HepG2 (cell line): ENCODE data around the gene FAM161A. TPM values are rescaled to one million over a fixed set of nuclear protein-coding genes. Genes with fewer than 3 reads are reported as not detected.

Source experiments
- CBX1 ChIP-seq: IDR thresholded peaks from one replicate; pipeline ENCODE4 v1.6.1; 2016; ENCODE audit warnings: antibody characterized with exemption, low read depth
- EEA1 ChIP-seq: sonication (generic); formaldehyde crosslinking; IDR thresholded peaks from 2 replicates; pipeline ENCODE4 v1.5.1; 2020; ENCODE audit warnings: mild to moderate bottlenecking, missing genetic modification reagents, borderline replicate concordance
- HNRNPK ChIP-seq: fragments of 200-400 bp; formaldehyde crosslinking; IDR thresholded peaks from 2 replicates; pipeline ENCODE4 v1.6.1; 2018; ENCODE audit warnings: low read length, low read depth, moderate library complexity, mild to moderate bottlenecking; ENCODE audit not compliant: poor library complexity, severe bottlenecking
- MTF1 ChIP-seq: sonication (generic); formaldehyde crosslinking; IDR thresholded peaks from 2 replicates; pipeline ENCODE4 v1.5.0; 2020; ENCODE audit warnings: missing genetic modification reagents
- MYC ChIP-seq: sonication (generic); formaldehyde crosslinking; IDR thresholded peaks from 2 replicates; pipeline ENCODE4 v1.9.0; 2021; ENCODE audit warnings: missing genetic modification reagents, borderline replicate concordance
- PHB2 ChIP-seq: fragments of 450-650 bp; IDR thresholded peaks from 2 replicates; pipeline ENCODE4 v1.6.1; 2018; ENCODE audit not compliant: partially characterized antibody
- RFX1 ChIP-seq: fragments of 450-650 bp; IDR thresholded peaks from 2 replicates; pipeline ENCODE4 v1.6.1; 2017
- RORA ChIP-seq: sonication (generic); formaldehyde crosslinking; IDR thresholded peaks from 2 replicates; pipeline ENCODE4 v1.5.0; 2020; ENCODE audit warnings: mild to moderate bottlenecking, missing genetic modification reagents, moderate library complexity
- SOX13 ChIP-seq, 3 experiments: fragments of 450-650 bp in 1 of 3; sonication (generic) in 1 of 3; formaldehyde crosslinking in 1 of 3; IDR thresholded peaks in 2 of 3; conservative IDR thresholded peaks in 1 of 3; 2 replicates each; pipeline versions ENCODE4 v1.5.0 to v1.6.1; 2016 to 2020; ENCODE audit warnings: antibody characterized with exemption in 1 of 3, mild to moderate bottlenecking in 1 of 3, missing compliant biosample characterization in 1 of 3, missing genetic modification reagents in 1 of 3, moderate library complexity in 1 of 3
- STAG1 ChIP-seq: sonication (generic); formaldehyde crosslinking; IDR thresholded peaks from 2 replicates; pipeline ENCODE4 v1.4.0; 2020; ENCODE audit warnings: missing genetic modification reagents
- TBL1XR1 ChIP-seq: fragments of 150-350 bp; IDR thresholded peaks from 2 replicates; pipeline ENCODE4 v1.6.1; 2014; ENCODE audit warnings: borderline replicate concordance, low read length; ENCODE audit not compliant: partially characterized antibody
- ZMYM3 ChIP-seq: sonication (generic); formaldehyde crosslinking; IDR thresholded peaks from 2 replicates; pipeline ENCODE4 v1.5.1; 2020; ENCODE audit warnings: mild to moderate bottlenecking, missing genetic modification reagents
- ZNF136 ChIP-seq: sonication (generic); formaldehyde crosslinking; IDR thresholded peaks from 2 replicates; pipeline ENCODE4 v1.8.1; 2022; ENCODE audit warnings: low read depth, mild to moderate bottlenecking, moderate library complexity, missing genetic modification reagents
- ZNF331 ChIP-seq: sonication (generic); formaldehyde crosslinking; IDR thresholded peaks from 2 replicates; pipeline ENCODE4 v1.4.0; 2020; ENCODE audit warnings: missing genetic modification reagents
- ZNF367 ChIP-seq: sonication (generic); formaldehyde crosslinking; IDR thresholded peaks from 2 replicates; pipeline ENCODE4 v1.4.0; 2020; ENCODE audit warnings: missing genetic modification reagents, borderline replicate concordance
- ZNF562 ChIP-seq: sonication (generic); formaldehyde crosslinking; IDR thresholded peaks from 2 replicates; pipeline ENCODE4 v1.8.0; 2022; ENCODE audit warnings: missing genetic modification reagents, borderline replicate concordance
- ZNF674 ChIP-seq: sonication (generic); formaldehyde crosslinking; IDR thresholded peaks from 2 replicates; pipeline ENCODE4 v1.5.0; 2020; ENCODE audit warnings: low read depth, mild to moderate bottlenecking, missing genetic modification reagents
- polyA plus RNA-seq, 8 experiments: library from polyadenylated mRNA; depleted of rRNA in 3 of 8; stranded (reverse) in 7 of 8; unstranded in 1 of 8; fragments of >200 nt; fragmentation: Illumina TruSeq in 4 of 8; extraction: Trizol in 4 of 8; gene quantifications; 2 replicates each; pipeline versions ENCODE4 v1.2.1 to v1.2.3, GENCODE V29; 2011 to 2016; ENCODE audit warnings: low read depth in 4 of 8, missing spikeins in 1 of 8, mixed read lengths in 1 of 8; ENCODE audit not compliant: insufficient read depth in 1 of 8
- total RNA-seq, 5 experiments: library from RNA; depleted of rRNA; stranded (reverse); fragments of >200 nt; fragmentation: Illumina TruSeq; extraction: Trizol; gene quantifications; 2 replicates each; pipeline ENCODE4 v1.2.3, GENCODE V29; 2016; ENCODE audit warnings: low read depth in 1 of 5
- TF ChIP-seq, protein P1 (sequence below): sonication (generic); formaldehyde crosslinking; IDR thresholded peaks from 2 replicates; pipeline ENCODE4 v1.9.0; 2021; ENCODE audit warnings: mild to moderate bottlenecking, missing genetic modification reagents
- TF ChIP-seq, protein P2 (sequence below): sonication (generic); formaldehyde crosslinking; IDR thresholded peaks from 2 replicates; pipeline ENCODE4 v1.4.0; 2020; ENCODE audit warnings: low read depth, mild to moderate bottlenecking, missing genetic modification reagents
- TF ChIP-seq, protein P3 (sequence below): IDR thresholded peaks from 2 replicates; pipeline ENCODE4 v1.6.1; 2016; ENCODE audit warnings: low read depth, borderline replicate concordance

Gene FAM161A
- total and polyA plus RNA-seq, 2 of the 13 experiments (the other 11 are each of a cell fraction or from before 2014, with no cell fraction given), result 2.7 to 3.4 TPM

DNA sequence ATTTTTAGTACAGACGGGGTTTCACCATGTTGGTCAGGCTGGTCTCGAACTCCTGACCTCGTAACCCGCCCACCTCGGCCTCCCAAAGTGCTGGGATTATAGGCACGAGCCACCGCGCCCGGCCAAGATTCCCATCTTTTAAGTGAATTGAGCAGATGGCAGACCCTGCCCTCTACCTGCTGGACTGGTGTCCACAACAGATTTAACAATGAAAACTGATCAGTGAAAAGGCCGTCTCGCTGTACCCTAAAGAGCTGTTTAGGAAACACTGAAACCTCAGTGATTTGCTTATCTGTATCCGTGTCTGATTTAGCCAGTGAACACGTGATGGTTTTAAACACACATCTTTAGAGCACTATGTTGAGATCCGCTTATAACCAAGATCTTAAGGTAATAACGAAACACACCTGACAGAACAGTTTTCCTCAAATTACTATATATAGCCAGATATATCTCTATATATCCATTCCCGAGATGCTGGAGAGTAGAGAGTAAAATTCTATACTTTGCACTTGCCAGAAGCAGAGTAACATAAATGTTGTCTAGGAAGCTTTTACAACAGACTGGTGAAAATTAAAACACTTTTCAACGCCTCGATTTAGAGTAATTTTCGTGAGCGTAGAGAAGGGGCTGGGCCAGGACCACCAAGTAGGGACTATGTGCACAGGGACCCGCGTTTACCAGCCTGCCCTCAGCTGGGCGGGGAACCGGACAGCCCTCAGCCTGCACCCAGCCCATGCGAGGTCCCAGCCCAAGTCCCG is 594 bp downstream of the FAM161A start (continued):
- TF ChIP-seq MYC (CRISPR knock-in tag) (no peak), RORA (no peak), ZNF136 (CRISPR knock-in tag) (no peak), ZNF562 (CRISPR knock-in tag) (no peak), EEA1 (no peak), ZNF367 (CRISPR knock-in tag) (0 out of 2 replicates have a peak, but pooled peaks have one; percentile 62), ZNF674 (peak; percentile 2; the same call in 1 of the 2 replicates), RFX1 (no peak), TBL1XR1 (peak; percentile 39), SOX13 (IDR thresholded peaks at IDR 0.05) (no peak), SOX13 (CRISPR knock-in tag; conservative IDR thresholded peaks at IDR 0.05 in 1 of 2, IDR thresholded peaks at IDR 0.05 in 1 of 2) (no peak), CBX1 (no peak), HNRNPK (no peak), PHB2 (no peak), STAG1 (CRISPR knock-in tag) (peak; percentile 43), ZNF331 (CRISPR knock-in tag) (peak; percentile 10; the same call in 1 of the 2 replicates), ZMYM3 (CRISPR knock-in tag) (peak; percentile 58; the same call in 1 of the 2 replicates), MTF1 (CRISPR knock-in tag) (no peak)
- TF ChIP-seq, protein P1, sequence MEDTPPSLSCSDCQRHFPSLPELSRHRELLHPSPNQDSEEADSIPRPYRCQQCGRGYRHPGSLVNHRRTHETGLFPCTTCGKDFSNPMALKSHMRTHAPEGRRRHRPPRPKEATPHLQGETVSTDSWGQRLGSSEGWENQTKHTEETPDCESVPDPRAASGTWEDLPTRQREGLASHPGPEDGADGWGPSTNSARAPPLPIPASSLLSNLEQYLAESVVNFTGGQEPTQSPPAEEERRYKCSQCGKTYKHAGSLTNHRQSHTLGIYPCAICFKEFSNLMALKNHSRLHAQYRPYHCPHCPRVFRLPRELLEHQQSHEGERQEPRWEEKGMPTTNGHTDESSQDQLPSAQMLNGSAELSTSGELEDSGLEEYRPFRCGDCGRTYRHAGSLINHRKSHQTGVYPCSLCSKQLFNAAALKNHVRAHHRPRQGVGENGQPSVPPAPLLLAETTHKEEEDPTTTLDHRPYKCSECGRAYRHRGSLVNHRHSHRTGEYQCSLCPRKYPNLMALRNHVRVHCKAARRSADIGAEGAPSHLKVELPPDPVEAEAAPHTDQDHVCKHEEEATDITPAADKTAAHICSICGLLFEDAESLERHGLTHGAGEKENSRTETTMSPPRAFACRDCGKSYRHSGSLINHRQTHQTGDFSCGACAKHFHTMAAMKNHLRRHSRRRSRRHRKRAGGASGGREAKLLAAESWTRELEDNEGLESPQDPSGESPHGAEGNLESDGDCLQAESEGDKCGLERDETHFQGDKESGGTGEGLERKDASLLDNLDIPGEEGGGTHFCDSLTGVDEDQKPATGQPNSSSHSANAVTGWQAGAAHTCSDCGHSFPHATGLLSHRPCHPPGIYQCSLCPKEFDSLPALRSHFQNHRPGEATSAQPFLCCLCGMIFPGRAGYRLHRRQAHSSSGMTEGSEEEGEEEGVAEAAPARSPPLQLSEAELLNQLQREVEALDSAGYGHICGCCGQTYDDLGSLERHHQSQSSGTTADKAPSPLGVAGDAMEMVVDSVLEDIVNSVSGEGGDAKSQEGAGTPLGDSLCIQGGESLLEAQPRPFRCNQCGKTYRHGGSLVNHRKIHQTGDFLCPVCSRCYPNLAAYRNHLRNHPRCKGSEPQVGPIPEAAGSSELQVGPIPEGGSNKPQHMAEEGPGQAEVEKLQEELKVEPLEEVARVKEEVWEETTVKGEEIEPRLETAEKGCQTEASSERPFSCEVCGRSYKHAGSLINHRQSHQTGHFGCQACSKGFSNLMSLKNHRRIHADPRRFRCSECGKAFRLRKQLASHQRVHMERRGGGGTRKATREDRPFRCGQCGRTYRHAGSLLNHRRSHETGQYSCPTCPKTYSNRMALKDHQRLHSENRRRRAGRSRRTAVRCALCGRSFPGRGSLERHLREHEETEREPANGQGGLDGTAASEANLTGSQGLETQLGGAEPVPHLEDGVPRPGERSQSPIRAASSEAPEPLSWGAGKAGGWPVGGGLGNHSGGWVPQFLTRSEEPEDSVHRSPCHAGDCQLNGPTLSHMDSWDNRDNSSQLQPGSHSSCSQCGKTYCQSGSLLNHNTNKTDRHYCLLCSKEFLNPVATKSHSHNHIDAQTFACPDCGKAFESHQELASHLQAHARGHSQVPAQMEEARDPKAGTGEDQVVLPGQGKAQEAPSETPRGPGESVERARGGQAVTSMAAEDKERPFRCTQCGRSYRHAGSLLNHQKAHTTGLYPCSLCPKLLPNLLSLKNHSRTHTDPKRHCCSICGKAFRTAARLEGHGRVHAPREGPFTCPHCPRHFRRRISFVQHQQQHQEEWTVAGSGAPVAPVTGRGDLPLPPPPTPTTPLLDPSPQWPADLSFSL, result peak; percentile 62; the same call in 1 of the 2 replicates
- TF ChIP-seq, protein P2, sequence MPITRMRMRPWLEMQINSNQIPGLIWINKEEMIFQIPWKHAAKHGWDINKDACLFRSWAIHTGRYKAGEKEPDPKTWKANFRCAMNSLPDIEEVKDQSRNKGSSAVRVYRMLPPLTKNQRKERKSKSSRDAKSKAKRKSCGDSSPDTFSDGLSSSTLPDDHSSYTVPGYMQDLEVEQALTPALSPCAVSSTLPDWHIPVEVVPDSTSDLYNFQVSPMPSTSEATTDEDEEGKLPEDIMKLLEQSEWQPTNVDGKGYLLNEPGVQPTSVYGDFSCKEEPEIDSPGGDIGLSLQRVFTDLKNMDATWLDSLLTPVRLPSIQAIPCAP (CRISPR knock-in tag), result no peak
- TF ChIP-seq, protein P3, sequence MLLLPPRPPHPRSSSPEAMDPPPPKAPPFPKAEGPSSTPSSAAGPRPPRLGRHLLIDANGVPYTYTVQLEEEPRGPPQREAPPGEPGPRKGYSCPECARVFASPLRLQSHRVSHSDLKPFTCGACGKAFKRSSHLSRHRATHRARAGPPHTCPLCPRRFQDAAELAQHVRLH, result no peak
